Peyer's patch (tissue), 4 donors: Measurements from ENCODE around the gene SGPL1.

Source experiments
- CTCF ChIP-seq, 6 experiments: fragments of 450-650 bp in 4 of 6; fragments of 200-600 bp in 2 of 6; sonication (generic) in 1 of 6; IDR thresholded peaks; one replicate each; pipeline ENCODE4 v1.5.1; 2017 to 2019; ENCODE audit warnings: antibody characterized with exemption in 6 of 6, mild to moderate bottlenecking in 3 of 6, moderate library complexity in 1 of 6
- POLR2A ChIP-seq, 2 donors: fragments of 450-650 bp; IDR thresholded peaks; one replicate each; pipeline ENCODE4 v1.5.1; 2017; ENCODE audit warnings: antibody characterized with exemption in 2 of 2, mild to moderate bottlenecking in 2 of 2, moderate library complexity in 2 of 2

- TF ChIP-seq CTCF (IDR thresholded peaks at IDR 0.05) (peak; percentile 61 to 87 (median 82)), POLR2A (IDR thresholded peaks at IDR 0.05) (no peak)
Measured at GRCh38 chr10:70925377-70926225, 109.9 kb downstream of the SGPL1 start.
